ENCODE results near the gene SHQ1.

DNA sequence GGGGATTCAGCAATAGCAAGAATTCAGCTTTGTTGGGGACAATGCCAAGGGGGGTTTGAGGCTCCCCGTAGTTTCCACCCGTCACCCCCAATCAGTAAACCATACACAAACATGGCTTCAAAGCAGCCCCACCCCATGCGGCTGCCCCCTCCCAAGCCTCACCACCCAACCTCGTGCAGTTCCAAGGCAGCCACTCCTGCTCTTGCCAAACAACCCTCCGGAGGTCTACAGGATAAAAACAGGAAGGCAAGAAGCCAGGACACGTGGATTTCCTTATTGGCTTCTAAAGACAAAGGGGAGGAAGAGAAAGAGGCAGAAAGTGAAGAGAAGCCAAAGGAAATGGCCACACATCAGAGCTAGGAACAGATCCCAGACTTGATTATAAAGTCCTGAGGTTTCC, 121.1 kb downstream of the SHQ1 start:
- TF ChIP-seq YY1 (IDR thresholded peaks at IDR 0.05; ENCODE audit: borderline replicate concordance in 1 of 3, control insufficient read depth in 1 of 3, extremely low read depth in 1 of 3, insufficient read depth in 3 of 3, insufficient read length in 1 of 3, insufficient replicate concordance in 2 of 3, low read depth in 1 of 3, low read length in 2 of 3), result no peak
- no peak for TF ChIP-seq CBX8 (IDR thresholded peaks at IDR 0.05; ENCODE audit: borderline replicate concordance, extremely low read depth, low read depth, low read length, poor library complexity, severe bottlenecking)
- no peak for TF ChIP-seq ZFX (CRISPR knock-in tag; IDR thresholded peaks at IDR 0.05)
- no peak for TF ChIP-seq CXXC5 (CRISPR knock-in tag; IDR thresholded peaks at IDR 0.05)
- TF ChIP-seq BACH1 (tag; IDR thresholded peaks at IDR 0.05), result no peak
- TF ChIP-seq, protein P1, sequence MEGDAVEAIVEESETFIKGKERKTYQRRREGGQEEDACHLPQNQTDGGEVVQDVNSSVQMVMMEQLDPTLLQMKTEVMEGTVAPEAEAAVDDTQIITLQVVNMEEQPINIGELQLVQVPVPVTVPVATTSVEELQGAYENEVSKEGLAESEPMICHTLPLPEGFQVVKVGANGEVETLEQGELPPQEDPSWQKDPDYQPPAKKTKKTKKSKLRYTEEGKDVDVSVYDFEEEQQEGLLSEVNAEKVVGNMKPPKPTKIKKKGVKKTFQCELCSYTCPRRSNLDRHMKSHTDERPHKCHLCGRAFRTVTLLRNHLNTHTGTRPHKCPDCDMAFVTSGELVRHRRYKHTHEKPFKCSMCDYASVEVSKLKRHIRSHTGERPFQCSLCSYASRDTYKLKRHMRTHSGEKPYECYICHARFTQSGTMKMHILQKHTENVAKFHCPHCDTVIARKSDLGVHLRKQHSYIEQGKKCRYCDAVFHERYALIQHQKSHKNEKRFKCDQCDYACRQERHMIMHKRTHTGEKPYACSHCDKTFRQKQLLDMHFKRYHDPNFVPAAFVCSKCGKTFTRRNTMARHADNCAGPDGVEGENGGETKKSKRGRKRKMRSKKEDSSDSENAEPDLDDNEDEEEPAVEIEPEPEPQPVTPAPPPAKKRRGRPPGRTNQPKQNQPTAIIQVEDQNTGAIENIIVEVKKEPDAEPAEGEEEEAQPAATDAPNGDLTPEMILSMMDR (IDR thresholded peaks at IDR 0.05 in 2 of 3, conservative IDR thresholded peaks at IDR 0.05 in 1 of 3; ENCODE audit: insufficient read depth in 2 of 3, low read depth in 1 of 3, low read length in 3 of 3), result no peak
- no peak for TF ChIP-seq SAFB2 (IDR thresholded peaks at IDR 0.05; ENCODE audit: borderline replicate concordance, low read depth, low read length, severe bottlenecking)
